ENCODE results near the gene MXD1.

DNA sequence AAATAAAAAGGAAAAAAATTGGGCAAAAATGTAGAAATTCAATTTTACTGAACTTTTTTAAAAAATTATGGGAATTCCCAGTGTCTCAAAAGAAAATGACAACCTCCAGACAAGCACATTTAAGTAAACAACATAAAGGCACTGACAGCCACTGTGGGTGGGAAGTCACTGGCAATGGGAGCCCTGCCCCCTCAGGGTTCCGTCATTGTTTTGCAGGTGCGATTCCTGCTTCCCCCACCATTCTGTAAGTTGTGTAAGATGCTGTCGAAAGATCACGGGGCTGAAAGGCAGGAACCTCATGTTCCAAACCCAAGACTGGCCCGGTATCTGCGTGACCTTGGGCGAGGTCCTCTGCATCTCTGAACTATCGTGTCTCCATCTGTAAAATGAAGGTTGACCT is 62.3 kb downstream of the MXD1 start:
- TF ChIP-seq, protein P1, sequence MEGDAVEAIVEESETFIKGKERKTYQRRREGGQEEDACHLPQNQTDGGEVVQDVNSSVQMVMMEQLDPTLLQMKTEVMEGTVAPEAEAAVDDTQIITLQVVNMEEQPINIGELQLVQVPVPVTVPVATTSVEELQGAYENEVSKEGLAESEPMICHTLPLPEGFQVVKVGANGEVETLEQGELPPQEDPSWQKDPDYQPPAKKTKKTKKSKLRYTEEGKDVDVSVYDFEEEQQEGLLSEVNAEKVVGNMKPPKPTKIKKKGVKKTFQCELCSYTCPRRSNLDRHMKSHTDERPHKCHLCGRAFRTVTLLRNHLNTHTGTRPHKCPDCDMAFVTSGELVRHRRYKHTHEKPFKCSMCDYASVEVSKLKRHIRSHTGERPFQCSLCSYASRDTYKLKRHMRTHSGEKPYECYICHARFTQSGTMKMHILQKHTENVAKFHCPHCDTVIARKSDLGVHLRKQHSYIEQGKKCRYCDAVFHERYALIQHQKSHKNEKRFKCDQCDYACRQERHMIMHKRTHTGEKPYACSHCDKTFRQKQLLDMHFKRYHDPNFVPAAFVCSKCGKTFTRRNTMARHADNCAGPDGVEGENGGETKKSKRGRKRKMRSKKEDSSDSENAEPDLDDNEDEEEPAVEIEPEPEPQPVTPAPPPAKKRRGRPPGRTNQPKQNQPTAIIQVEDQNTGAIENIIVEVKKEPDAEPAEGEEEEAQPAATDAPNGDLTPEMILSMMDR (conservative IDR thresholded peaks at IDR 0.05; ENCODE audit: low read depth in 2 of 2): no peak
- TF ChIP-seq EZH2phosphoT487 (IDR thresholded peaks at IDR 0.05; ENCODE audit: unreplicated experiment): no peak
- TF ChIP-seq EZH2 (IDR thresholded peaks at IDR 0.05; ENCODE audit: low read depth, unreplicated experiment): no peak
- no peak for TF ChIP-seq POLR2AphosphoS5 (IDR thresholded peaks at IDR 0.05; ENCODE audit: low read depth)
- TF ChIP-seq, protein P2, sequence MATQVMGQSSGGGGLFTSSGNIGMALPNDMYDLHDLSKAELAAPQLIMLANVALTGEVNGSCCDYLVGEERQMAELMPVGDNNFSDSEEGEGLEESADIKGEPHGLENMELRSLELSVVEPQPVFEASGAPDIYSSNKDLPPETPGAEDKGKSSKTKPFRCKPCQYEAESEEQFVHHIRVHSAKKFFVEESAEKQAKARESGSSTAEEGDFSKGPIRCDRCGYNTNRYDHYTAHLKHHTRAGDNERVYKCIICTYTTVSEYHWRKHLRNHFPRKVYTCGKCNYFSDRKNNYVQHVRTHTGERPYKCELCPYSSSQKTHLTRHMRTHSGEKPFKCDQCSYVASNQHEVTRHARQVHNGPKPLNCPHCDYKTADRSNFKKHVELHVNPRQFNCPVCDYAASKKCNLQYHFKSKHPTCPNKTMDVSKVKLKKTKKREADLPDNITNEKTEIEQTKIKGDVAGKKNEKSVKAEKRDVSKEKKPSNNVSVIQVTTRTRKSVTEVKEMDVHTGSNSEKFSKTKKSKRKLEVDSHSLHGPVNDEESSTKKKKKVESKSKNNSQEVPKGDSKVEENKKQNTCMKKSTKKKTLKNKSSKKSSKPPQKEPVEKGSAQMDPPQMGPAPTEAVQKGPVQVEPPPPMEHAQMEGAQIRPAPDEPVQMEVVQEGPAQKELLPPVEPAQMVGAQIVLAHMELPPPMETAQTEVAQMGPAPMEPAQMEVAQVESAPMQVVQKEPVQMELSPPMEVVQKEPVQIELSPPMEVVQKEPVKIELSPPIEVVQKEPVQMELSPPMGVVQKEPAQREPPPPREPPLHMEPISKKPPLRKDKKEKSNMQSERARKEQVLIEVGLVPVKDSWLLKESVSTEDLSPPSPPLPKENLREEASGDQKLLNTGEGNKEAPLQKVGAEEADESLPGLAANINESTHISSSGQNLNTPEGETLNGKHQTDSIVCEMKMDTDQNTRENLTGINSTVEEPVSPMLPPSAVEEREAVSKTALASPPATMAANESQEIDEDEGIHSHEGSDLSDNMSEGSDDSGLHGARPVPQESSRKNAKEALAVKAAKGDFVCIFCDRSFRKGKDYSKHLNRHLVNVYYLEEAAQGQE (IDR thresholded peaks at IDR 0.05; ENCODE audit: unreplicated experiment): no peak
- no peak for TF ChIP-seq JUNB (IDR thresholded peaks at IDR 0.05; ENCODE audit: unreplicated experiment)

Measured in GM23338 (cell line).